ENCODE results near the gene KRT77.

Gene KRT77

GRCh38 chr12:52739963-52740362, 36.6 kb upstream of the KRT77 start:
- Histone ChIP-seq H3K36me3 (ENCODE audit: control insufficient read depth, insufficient read depth, low read length) (no peaks in the 10 kb centered on the region), H3K27me3 (ENCODE audit: control insufficient read depth, insufficient read depth, low read length) (no peaks in the 10 kb centered on the region), H3K27ac (ENCODE audit: low read depth, low read length) (no peak overlapping the region), H3K4me1 (ENCODE audit: control insufficient read depth, insufficient read depth, low read length) (no peaks in the 10 kb centered on the region), H3K4me3 (ENCODE audit: low read length) (no peak overlapping the region), H3K9ac (ENCODE audit: low read length) (no peak overlapping the region)

- Histone ChIP-seq H3K4me1 (ENCODE audit: control insufficient read depth, insufficient read depth, low read length) (no peaks in the 10 kb centered on the region), H3K27ac (ENCODE audit: low read depth, low read length) (no peak overlapping the region), H3K9ac (ENCODE audit: low read length) (no peak overlapping the region), H3K4me3 (ENCODE audit: low read length) (no peak overlapping the region), H3K27me3 (ENCODE audit: control insufficient read depth, insufficient read depth, low read length) (no peaks in the 10 kb centered on the region), H3K36me3 (ENCODE audit: control insufficient read depth, insufficient read depth, low read length) (no peaks in the 10 kb centered on the region)
These were observed 32.7 kb upstream of the KRT77 start for GRCh38 chr12:52735816-52736632.

- Histone ChIP-seq H3K27me3 (ENCODE audit: control insufficient read depth, insufficient read depth, low read length) (no peaks in the 10 kb centered on the region), H3K36me3 (ENCODE audit: control insufficient read depth, insufficient read depth, low read length) (no peaks in the 10 kb centered on the region), H3K4me3 (ENCODE audit: low read length) (no peak overlapping the region), H3K9ac (ENCODE audit: low read length) (no peak overlapping the region), H3K27ac (ENCODE audit: low read depth, low read length) (no peak overlapping the region), H3K4me1 (ENCODE audit: control insufficient read depth, insufficient read depth, low read length) (no peaks in the 10 kb centered on the region)
These were observed 31.8 kb upstream of the KRT77 start for GRCh38 chr12:52735106-52735505.

GRCh38 chr12:52730793-52731192, 27.5 kb upstream of the KRT77 start:
- Histone ChIP-seq H3K4me3 (ENCODE audit: low read length) (no peak overlapping the region), H3K36me3 (ENCODE audit: control insufficient read depth, insufficient read depth, low read length) (no peaks in the 10 kb centered on the region), H3K4me1 (ENCODE audit: control insufficient read depth, insufficient read depth, low read length) (no peaks in the 10 kb centered on the region), H3K27ac (ENCODE audit: low read depth, low read length) (no peak overlapping the region), H3K9ac (ENCODE audit: low read length) (no peak overlapping the region), H3K27me3 (ENCODE audit: control insufficient read depth, insufficient read depth, low read length) (no peaks in the 10 kb centered on the region)

GRCh38 chr12:52730383-52730782, 27.1 kb upstream of the KRT77 start:
- Histone ChIP-seq H3K4me1 (ENCODE audit: control insufficient read depth, insufficient read depth, low read length) (no peaks in the 10 kb centered on the region), H3K9ac (ENCODE audit: low read length) (no peak overlapping the region), H3K27me3 (ENCODE audit: control insufficient read depth, insufficient read depth, low read length) (no peaks in the 10 kb centered on the region), H3K27ac (ENCODE audit: low read depth, low read length) (no peak overlapping the region), H3K4me3 (ENCODE audit: low read length) (no peak overlapping the region), H3K36me3 (ENCODE audit: control insufficient read depth, insufficient read depth, low read length) (no peaks in the 10 kb centered on the region)

GRCh38 chr12:52729147-52729546, 25.8 kb upstream of the KRT77 start:
- H3K4me3 ChIP-seq (ENCODE audit: low read length) = no peak overlapping the region
- no peak overlapping the region for H3K9ac ChIP-seq (ENCODE audit: low read length)
- no peaks in the 10 kb centered on the region for H3K4me1 ChIP-seq (ENCODE audit: control insufficient read depth, insufficient read depth, low read length)
- no peak overlapping the region for H3K27ac ChIP-seq (ENCODE audit: low read depth, low read length)
- H3K36me3 ChIP-seq (ENCODE audit: control insufficient read depth, insufficient read depth, low read length) = no peaks in the 10 kb centered on the region
- H3K27me3 ChIP-seq (ENCODE audit: control insufficient read depth, insufficient read depth, low read length) = no peaks in the 10 kb centered on the region

- no peak overlapping the region for H3K4me3 ChIP-seq (ENCODE audit: low read length)
- H3K9ac ChIP-seq (ENCODE audit: low read length) = no peak overlapping the region
These were observed 25.1 kb upstream of the KRT77 start for GRCh38 chr12:52728374-52728773.

GRCh38 chr12:52727037-52727436, 23.7 kb upstream of the KRT77 start:
- no peak overlapping the region for H3K9ac ChIP-seq (ENCODE audit: low read length)
- H3K4me1 ChIP-seq (ENCODE audit: control insufficient read depth, insufficient read depth, low read length) = no peaks in the 10 kb centered on the region
- H3K27ac ChIP-seq (ENCODE audit: low read depth, low read length) = no peak overlapping the region
- H3K27me3 ChIP-seq (ENCODE audit: control insufficient read depth, insufficient read depth, low read length) = no peaks in the 10 kb centered on the region
- H3K36me3 ChIP-seq (ENCODE audit: control insufficient read depth, insufficient read depth, low read length) = no peaks in the 10 kb centered on the region
- no peak overlapping the region for H3K4me3 ChIP-seq (ENCODE audit: low read length)

More at GRCh38 chr12:52728374-52728773, 25.1 kb upstream of the KRT77 start:
- Histone ChIP-seq H3K4me1 (ENCODE audit: control insufficient read depth, insufficient read depth, low read length) (no peaks in the 10 kb centered on the region), H3K27ac (ENCODE audit: low read depth, low read length) (no peak overlapping the region), H3K27me3 (ENCODE audit: control insufficient read depth, insufficient read depth, low read length) (no peaks in the 10 kb centered on the region), H3K36me3 (ENCODE audit: control insufficient read depth, insufficient read depth, low read length) (no peaks in the 10 kb centered on the region)

GRCh38 chr12:52726451-52726850, 23.1 kb upstream of the KRT77 start:
- Histone ChIP-seq H3K4me1 (ENCODE audit: control insufficient read depth, insufficient read depth, low read length) (no peaks in the 10 kb centered on the region), H3K36me3 (ENCODE audit: control insufficient read depth, insufficient read depth, low read length) (no peaks in the 10 kb centered on the region), H3K4me3 (ENCODE audit: low read length) (no peak overlapping the region)

GRCh38 chr12:52724384-52724783, 21.1 kb upstream of the KRT77 start:
- Histone ChIP-seq H3K9ac (ENCODE audit: low read length) (no peak overlapping the region), H3K4me3 (ENCODE audit: low read length) (no peak overlapping the region)

More at GRCh38 chr12:52726451-52726850, 23.1 kb upstream of the KRT77 start:
- H3K9ac ChIP-seq (ENCODE audit: low read length) = no peak overlapping the region
- H3K27me3 ChIP-seq (ENCODE audit: control insufficient read depth, insufficient read depth, low read length) = no peaks in the 10 kb centered on the region
- no peak overlapping the region for H3K27ac ChIP-seq (ENCODE audit: low read depth, low read length)

GRCh38 chr12:52722680-52723079, 19.4 kb upstream of the KRT77 start:
- Histone ChIP-seq H3K4me1 (ENCODE audit: control insufficient read depth, insufficient read depth, low read length) (no peaks in the 10 kb centered on the region), H3K27me3 (ENCODE audit: control insufficient read depth, insufficient read depth, low read length) (no peaks in the 10 kb centered on the region), H3K36me3 (ENCODE audit: control insufficient read depth, insufficient read depth, low read length) (no peaks in the 10 kb centered on the region), H3K27ac (ENCODE audit: low read depth, low read length) (no peak overlapping the region), H3K4me3 (ENCODE audit: low read length) (no peak overlapping the region), H3K9ac (ENCODE audit: low read length) (no peak overlapping the region)

More at GRCh38 chr12:52724384-52724783, 21.1 kb upstream of the KRT77 start:
- no peaks in the 10 kb centered on the region for H3K27me3 ChIP-seq (ENCODE audit: control insufficient read depth, insufficient read depth, low read length)
- no peaks in the 10 kb centered on the region for H3K36me3 ChIP-seq (ENCODE audit: control insufficient read depth, insufficient read depth, low read length)
- no peaks in the 10 kb centered on the region for H3K4me1 ChIP-seq (ENCODE audit: control insufficient read depth, insufficient read depth, low read length)
- H3K27ac ChIP-seq (ENCODE audit: low read depth, low read length) = no peak overlapping the region

- Histone ChIP-seq H3K4me3 (ENCODE audit: low read length) (no peak overlapping the region), H3K27ac (ENCODE audit: low read depth, low read length) (no peak overlapping the region), H3K4me1 (ENCODE audit: control insufficient read depth, insufficient read depth, low read length) (no peaks in the 10 kb centered on the region), H3K36me3 (ENCODE audit: control insufficient read depth, insufficient read depth, low read length) (no peaks in the 10 kb centered on the region), H3K9ac (ENCODE audit: low read length) (no peak overlapping the region), H3K27me3 (ENCODE audit: control insufficient read depth, insufficient read depth, low read length) (no peaks in the 10 kb centered on the region)
These were observed 18.6 kb upstream of the KRT77 start for GRCh38 chr12:52721838-52722470.

All from rectal smooth muscle tissue (tissue), 1 donor.